Fibroblast of mammary gland (primary cell): ENCODE results near the gene CNPY1.

Experiments used
- DNase-seq: peaks from one replicate; pipeline ENCODE4 v3.0.0-alpha.2; 2010; ENCODE audit warnings: low read depth
- H3K4me3 ChIP-seq: 2 replicates; pipeline ENCODE4 v1.5.1; 2011; ENCODE audit warnings: low read depth, mild to moderate bottlenecking, low read length, moderate library complexity; ENCODE audit not compliant: control insufficient read depth
- TF ChIP-seq, protein P1 (sequence below): conservative IDR thresholded peaks from 2 replicates; pipeline ENCODE4 v1.5.1; 2011; ENCODE audit warnings: low read depth, low read length, inconsistent platforms; ENCODE audit not compliant: control insufficient read depth, insufficient read depth

The CNPY1 gene

GRCh38 chr7:155505422-155505793 lies 41.0 kb downstream of the CNPY1 start:
- no peak for DNase-seq
- H3K4me3 ChIP-seq, result no peak overlapping the region
- TF ChIP-seq, protein P1, sequence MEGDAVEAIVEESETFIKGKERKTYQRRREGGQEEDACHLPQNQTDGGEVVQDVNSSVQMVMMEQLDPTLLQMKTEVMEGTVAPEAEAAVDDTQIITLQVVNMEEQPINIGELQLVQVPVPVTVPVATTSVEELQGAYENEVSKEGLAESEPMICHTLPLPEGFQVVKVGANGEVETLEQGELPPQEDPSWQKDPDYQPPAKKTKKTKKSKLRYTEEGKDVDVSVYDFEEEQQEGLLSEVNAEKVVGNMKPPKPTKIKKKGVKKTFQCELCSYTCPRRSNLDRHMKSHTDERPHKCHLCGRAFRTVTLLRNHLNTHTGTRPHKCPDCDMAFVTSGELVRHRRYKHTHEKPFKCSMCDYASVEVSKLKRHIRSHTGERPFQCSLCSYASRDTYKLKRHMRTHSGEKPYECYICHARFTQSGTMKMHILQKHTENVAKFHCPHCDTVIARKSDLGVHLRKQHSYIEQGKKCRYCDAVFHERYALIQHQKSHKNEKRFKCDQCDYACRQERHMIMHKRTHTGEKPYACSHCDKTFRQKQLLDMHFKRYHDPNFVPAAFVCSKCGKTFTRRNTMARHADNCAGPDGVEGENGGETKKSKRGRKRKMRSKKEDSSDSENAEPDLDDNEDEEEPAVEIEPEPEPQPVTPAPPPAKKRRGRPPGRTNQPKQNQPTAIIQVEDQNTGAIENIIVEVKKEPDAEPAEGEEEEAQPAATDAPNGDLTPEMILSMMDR, result no peak

DNA sequence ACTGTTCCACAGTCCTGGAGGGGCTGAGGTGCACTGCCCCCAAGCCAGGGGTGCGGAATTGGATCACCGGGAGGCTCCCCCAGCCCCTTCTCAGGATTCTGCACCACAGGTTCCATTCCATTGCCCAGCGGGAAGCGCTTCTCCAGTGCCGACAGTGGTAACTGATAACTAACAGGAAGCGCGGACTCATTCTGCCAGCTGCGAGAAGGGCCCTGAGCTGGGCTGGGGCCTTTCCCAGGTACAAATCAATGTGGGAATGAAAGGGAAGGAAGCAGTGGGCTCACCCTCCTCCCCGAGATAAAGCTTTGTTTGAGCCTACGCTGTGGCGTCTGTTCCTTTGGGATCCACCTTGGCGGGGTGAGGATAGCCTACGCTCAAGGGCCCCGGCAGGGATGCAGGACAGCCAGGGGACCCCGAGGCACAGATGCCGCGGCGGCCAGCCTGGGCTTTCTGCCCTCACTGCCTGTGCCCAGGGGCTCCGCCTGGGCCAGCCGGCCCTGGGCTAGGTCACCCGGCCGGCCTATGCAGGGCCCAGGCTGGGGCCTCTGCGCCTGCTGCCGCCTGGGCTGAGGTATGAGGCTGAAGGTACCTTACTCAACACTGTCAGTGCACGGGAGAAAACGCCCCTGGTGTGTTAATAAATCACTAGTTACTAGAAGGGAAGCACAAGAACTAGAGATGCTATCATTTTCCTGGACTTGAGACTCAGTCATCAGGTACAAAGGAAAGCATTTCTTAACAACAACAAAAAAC lies 49.0 kb downstream of the CNPY1 start:
- H3K4me3 ChIP-seq, result no peak overlapping the region
- no peak for DNase-seq
- TF ChIP-seq, protein P1, result no peak

GRCh38 chr7:155496267-155497005 lies 49.9 kb downstream of the CNPY1 start:
- TF ChIP-seq, protein P1, result no peak
- H3K4me3 ChIP-seq, result no peak overlapping the region
- no peak for DNase-seq

DNA sequence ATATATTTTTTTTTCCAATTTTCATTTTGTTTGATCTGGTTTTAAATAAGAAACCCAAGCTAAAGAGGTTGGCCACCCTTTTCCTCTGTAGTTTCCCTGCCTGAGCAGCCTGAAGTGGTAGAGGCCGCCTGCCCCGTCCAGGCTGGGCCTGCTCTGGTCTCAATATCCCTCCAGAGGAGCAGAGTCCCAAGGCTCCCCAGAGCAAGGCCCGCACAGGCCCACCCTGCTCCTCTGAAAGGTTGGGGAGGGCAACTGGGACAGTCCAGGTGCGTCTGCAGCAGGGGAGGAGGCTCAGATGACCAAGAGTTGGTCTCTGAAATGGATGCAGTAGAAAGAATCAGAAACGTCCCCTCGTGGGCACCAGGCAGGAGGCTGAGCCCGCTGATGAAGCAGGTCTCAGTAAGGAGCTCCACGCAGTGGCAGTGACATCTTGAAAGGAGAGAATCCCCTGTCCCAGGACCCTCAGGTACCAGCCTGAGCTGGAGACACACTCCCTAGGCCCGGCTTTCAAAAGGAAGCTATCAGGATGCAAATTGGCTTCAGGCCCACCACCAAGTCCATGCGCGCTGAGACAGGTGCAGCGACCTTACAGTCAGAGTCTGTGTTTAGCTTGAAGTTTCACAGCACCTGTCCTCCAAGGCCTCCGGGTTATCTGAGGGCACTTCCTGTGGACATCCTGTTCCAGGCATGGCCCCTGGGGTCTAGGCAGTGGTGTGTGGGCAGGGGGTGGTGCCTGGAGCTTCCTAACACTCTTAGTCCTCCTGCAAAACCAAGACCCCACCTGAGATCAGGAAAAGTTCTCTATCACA lies 50.7 kb downstream of the CNPY1 start:
- TF ChIP-seq, protein P1, result no peak
- DNase-seq, result no peak
- H3K4me3 ChIP-seq, result no peak overlapping the region

GRCh38 chr7:155494551-155494950 lies 51.8 kb downstream of the CNPY1 start:
- H3K4me3 ChIP-seq, result no peak overlapping the region
- DNase-seq, result no peak
- TF ChIP-seq, protein P1, result no peak

DNA sequence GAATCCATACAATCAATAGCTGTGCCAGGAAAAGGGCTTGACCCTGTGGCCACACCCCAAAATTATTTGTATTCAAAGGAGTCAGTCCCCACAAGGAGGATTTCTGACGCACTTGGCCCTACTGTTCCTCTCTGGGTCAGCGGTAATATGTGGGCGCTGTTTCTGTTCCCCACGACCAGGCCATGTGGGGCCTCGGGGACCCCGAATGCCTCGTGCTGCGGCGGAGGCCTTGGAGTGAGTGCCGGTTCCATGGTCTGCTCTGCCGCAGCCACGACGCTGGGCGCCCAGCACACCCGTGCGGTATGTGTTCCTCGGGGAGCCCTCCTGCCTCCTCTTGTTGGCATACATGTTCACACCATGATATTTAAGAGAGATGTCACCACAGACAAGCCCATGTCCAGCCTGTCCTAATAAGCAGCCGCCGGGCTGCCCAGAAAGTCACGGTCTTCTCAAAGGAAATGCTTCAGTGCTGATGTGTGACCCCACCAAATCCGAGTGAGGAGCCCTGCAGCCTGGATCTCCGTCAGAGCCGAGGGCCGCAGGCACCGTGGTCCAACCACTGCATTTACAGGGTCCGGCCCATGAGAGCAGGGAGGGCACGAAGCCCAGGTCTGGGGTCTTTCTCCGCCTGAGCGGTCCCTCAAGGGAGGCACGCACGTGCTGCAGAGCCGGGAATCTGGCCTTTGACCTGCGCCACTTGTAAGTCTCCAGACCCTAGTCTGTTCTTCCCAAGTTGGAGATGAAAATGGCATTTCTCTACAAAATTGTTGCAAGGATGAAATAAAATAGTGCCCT lies 52.4 kb downstream of the CNPY1 start:
- no peak for DNase-seq
- no peak overlapping the region for H3K4me3 ChIP-seq
- TF ChIP-seq, protein P1, result no peak
